OCI-LY7 (cell line): ENCODE measurements around the gene CTTNBP2NL.

Experiments used
- EZH2phosphoT487 ChIP-seq: fragments of 200-600 bp; sonication (generic); IDR thresholded peaks from 2 replicates; pipeline ENCODE4 v1.6.1; 2018; ENCODE audit warnings: low read depth, borderline replicate concordance, mild to moderate bottlenecking, mixed run types, antibody characterized with exemption, low read length, moderate library complexity, mixed read lengths
- TF ChIP-seq, protein P1 (sequence below): fragments of 200-600 bp; sonication (generic); conservative IDR thresholded peaks from 2 replicates; pipeline ENCODE4 v1.5.1; 2014; ENCODE audit warnings: mild to moderate bottlenecking, antibody characterized with exemption, low read length, moderate library complexity, mixed read lengths

DNA sequence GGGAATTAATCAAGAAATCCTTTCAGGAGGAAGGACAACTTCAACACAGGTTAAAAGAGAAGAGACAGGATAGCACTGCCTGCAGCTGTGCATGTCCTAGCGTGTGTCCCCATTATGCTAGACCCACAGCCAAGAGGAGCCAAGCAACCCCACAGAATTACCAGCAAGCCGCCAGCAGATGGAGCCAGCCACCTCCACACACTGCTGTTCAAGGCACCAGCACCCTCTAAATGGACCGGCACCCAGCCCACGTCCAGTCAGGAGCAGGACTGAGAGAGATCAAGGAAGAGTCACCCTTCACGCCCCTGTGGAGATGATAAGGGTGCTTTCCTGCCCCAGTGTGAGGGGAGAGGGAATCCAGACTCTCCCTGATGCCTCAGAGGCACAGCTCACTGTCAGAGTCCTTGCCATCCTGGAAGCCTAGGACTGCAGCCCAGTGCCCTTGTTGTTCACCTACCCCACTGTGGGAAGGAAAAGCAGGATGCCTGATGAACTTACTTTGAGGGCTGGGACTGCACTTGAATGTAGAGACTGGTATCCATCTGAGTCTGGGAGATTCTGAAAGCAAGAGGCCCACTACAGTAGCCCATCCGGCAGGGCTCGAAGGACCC is 37.1 kb upstream of the CTTNBP2NL start:
- TF ChIP-seq, protein P1, sequence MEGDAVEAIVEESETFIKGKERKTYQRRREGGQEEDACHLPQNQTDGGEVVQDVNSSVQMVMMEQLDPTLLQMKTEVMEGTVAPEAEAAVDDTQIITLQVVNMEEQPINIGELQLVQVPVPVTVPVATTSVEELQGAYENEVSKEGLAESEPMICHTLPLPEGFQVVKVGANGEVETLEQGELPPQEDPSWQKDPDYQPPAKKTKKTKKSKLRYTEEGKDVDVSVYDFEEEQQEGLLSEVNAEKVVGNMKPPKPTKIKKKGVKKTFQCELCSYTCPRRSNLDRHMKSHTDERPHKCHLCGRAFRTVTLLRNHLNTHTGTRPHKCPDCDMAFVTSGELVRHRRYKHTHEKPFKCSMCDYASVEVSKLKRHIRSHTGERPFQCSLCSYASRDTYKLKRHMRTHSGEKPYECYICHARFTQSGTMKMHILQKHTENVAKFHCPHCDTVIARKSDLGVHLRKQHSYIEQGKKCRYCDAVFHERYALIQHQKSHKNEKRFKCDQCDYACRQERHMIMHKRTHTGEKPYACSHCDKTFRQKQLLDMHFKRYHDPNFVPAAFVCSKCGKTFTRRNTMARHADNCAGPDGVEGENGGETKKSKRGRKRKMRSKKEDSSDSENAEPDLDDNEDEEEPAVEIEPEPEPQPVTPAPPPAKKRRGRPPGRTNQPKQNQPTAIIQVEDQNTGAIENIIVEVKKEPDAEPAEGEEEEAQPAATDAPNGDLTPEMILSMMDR: peak; percentile 85
- TF ChIP-seq EZH2phosphoT487: no peak
